ENCODE data around the gene MLLT1. TPM values are rescaled to one million over a fixed set of nuclear protein-coding genes. Genes with fewer than 3 reads are reported as not detected.

MLLT1 gene
- total RNA-seq, 1 experiment from 2014 or later: 58.3 TPM

GRCh38 chr19:6275170-6275744, 4.5 kb downstream of the MLLT1 start:
- Histone ChIP-seq H3K36me3 (ENCODE audit: control insufficient read depth, insufficient read depth, low read length) (no peaks in the 10 kb centered on the region; the same call in 1 of the 2 replicates), H3K4me3 (ENCODE audit: low read depth in 2 of 2, low read length in 2 of 2) (no peak overlapping the region), H3K27ac (ENCODE audit: low read length) (no peak overlapping the region), H3K27me3 (ENCODE audit: control insufficient read depth, insufficient read depth, low read length) (no peaks in the 10 kb centered on the region), H3K4me1 (ENCODE audit: control insufficient read depth, insufficient read depth, low read length) (peaks cover 20% of the 10 kb centered on the region), H3K9me3 (ENCODE audit: control insufficient read depth, insufficient read depth, low read depth, low read length) (no peaks in the 10 kb centered on the region)
- no peak for TF ChIP-seq SIN3A (IDR thresholded peaks at IDR 0.05; ENCODE audit: borderline replicate concordance, insufficient read depth, low read depth, low read length)
- TF ChIP-seq POLR2AphosphoS5 (IDR thresholded peaks at IDR 0.05; ENCODE audit: low read depth, low read length): no peak
- no peak for TF ChIP-seq REST (IDR thresholded peaks at IDR 0.05; ENCODE audit: insufficient read depth in 1 of 2, low read depth in 2 of 2, low read length in 1 of 2)
- no peak for TF ChIP-seq TCF7L2 (IDR thresholded peaks at IDR 0.05; ENCODE audit: low read depth, low read length)
- no peak for TF ChIP-seq CTCF (IDR thresholded peaks at IDR 0.05)
- ChIA-PET CTCF (no interaction called here), POLR2A (interaction anchor here (0.6 kb wide), 1 partner anchor 20 kb away, joined by 15 read pairs; no protein-coding TSS in a partner anchor)
- DNase-seq (ENCODE audit: low read depth, low spot score) (no peak), ATAC-seq (no peak)
- intact Hi-C loops (cut with micrococcal nuclease; ENCODE audit: unreplicated experiment): no loop called here
- in situ Hi-C loops (cut with HindIII; ENCODE audit: low pct_unique_long_range_greater_than_20kb, low sequenced_read_pairs): no loop called here
- BruUV-seq (replicated peaks): no TSS peak

DNA sequence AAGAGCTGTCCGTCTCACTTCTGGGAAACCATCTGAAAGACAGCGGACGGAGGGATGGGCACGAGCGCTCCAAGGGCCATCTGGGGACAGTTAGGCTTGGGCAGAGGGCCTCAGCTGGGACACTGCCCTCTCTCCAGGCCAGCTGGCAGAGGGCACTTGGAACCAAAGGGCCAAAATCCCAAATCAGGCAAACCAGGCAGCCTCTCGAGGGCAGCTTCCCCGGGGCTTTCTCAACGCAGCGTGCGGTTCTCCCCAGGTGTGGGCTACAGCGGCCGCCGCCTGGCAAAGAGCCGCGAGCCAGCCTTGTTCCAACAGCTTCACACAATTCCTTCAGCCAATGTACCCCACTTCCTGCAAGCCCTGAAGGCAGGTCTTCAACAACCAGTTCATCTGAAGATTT, 5.0 kb downstream of the MLLT1 start:
- POLR2A ChIA-PET: no interaction called here
- CTCF ChIA-PET: no interaction called here
- no TSS peak for BruUV-seq (replicated peaks)
- in situ Hi-C loops (cut with HindIII; ENCODE audit: low pct_unique_long_range_greater_than_20kb, low sequenced_read_pairs) (no loop called here), intact Hi-C loops (cut with micrococcal nuclease; ENCODE audit: unreplicated experiment) (no loop called here)
- H3K36me3 ChIP-seq (ENCODE audit: control insufficient read depth, insufficient read depth, low read length): no peaks in the 10 kb centered on the region; the same call in 1 of the 2 replicates
- H3K4me1 ChIP-seq (ENCODE audit: control insufficient read depth, insufficient read depth, low read length): peaks cover 20% of the 10 kb centered on the region
- H3K4me3 ChIP-seq (ENCODE audit: low read depth in 2 of 2, low read length in 2 of 2): no peak overlapping the region
- no peaks in the 10 kb centered on the region for H3K9me3 ChIP-seq (ENCODE audit: control insufficient read depth, insufficient read depth, low read depth, low read length)
- no peak for DNase-seq (ENCODE audit: low read depth, low spot score)
- H3K27me3 ChIP-seq (ENCODE audit: control insufficient read depth, insufficient read depth, low read length): no peaks in the 10 kb centered on the region
- no peak overlapping the region for H3K27ac ChIP-seq (ENCODE audit: low read length)
- no peak for TF ChIP-seq SIN3A (IDR thresholded peaks at IDR 0.05; ENCODE audit: borderline replicate concordance, insufficient read depth, low read depth, low read length)
- TF ChIP-seq CTCF (IDR thresholded peaks at IDR 0.05): no peak
- TF ChIP-seq POLR2AphosphoS5 (IDR thresholded peaks at IDR 0.05; ENCODE audit: low read depth, low read length): no peak
- TF ChIP-seq TCF7L2 (IDR thresholded peaks at IDR 0.05; ENCODE audit: low read depth, low read length): no peak
- no peak for TF ChIP-seq REST (IDR thresholded peaks at IDR 0.05; ENCODE audit: insufficient read depth in 1 of 2, low read depth in 2 of 2, low read length in 1 of 2)
- ATAC-seq: no peak

Measured in Panc1 (cell line).